ENCODE measurements around the gene EFNA5. TPM values are rescaled to one million over a fixed set of nuclear protein-coding genes. Genes with fewer than 3 reads are reported as not detected.

The EFNA5 gene
- total and polyA plus RNA-seq, 2 of the 8 experiments (the other 6 are each of a cell fraction or from before 2014, with no cell fraction given) = 9.6 to 21.8 TPM

DNA sequence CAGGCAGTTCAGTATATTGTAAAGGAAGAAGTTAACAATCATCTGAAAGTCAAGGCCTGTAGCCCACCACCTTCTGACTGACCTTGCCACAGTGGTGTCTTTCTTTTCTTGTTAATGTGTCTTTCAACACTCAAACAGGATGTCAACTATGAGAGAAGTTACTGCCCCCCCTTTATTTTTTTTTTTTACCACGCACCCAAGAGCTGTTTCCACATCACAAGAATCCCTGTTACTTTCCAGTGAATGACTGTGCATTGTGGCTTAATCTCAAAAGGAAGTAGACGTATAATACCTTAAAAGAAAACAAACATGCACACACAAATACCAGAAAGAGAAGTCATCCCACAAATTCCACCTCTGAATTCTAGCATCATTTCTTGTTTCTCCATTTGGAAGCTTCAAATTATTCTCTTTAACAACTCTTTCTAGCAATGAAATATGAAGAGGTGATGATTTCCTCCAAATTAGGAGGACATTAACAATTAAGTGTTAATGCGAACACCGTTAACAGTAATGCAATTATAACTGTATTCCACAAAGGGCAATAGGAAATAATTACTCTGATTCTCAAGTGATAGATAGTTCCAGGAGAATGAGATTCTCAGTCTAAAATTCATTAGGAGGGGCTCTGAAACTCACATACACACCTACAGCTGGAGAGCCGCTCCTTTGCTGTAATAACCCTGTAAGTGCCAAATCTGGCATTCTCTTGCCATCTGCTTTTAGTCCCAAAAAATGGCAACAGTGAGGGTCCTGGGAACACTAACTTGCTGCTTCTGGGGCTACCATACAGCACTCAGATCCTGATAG, 201.0 kb downstream of the EFNA5 start (continued):
- TF ChIP-seq GTF2F1 (IDR thresholded peaks at IDR 0.05; ENCODE audit: borderline replicate concordance, low read depth, low read length) (no peak), TEAD4 (IDR thresholded peaks at IDR 0.05; ENCODE audit: low read depth, low read length) (no peak), RFX5 (IDR thresholded peaks at IDR 0.05; ENCODE audit: borderline replicate concordance, low read depth, low read length) (no peak), CBX5 (IDR thresholded peaks at IDR 0.05; ENCODE audit: low read depth, low read length) (no peak), JUN (IDR thresholded peaks at IDR 0.05; ENCODE audit: low read depth, low read length) (no peak), NANOG (IDR thresholded peaks at IDR 0.05; ENCODE audit: insufficient read depth, low read depth, low read length, poor library complexity, severe bottlenecking) (no peak)
- TF ChIP-seq, protein P1, sequence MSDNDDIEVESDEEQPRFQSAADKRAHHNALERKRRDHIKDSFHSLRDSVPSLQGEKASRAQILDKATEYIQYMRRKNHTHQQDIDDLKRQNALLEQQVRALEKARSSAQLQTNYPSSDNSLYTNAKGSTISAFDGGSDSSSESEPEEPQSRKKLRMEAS (IDR thresholded peaks at IDR 0.05) = no peak

All from H1 (cell line).